HG03025 (cell line): ENCODE measurements around the gene RIGI.
"Not testable (repeated sequence)": the region's sequence is repeated elsewhere in the genome, so short reads cannot be mapped to it uniquely, and the experiment has no call there.

ENCODE experiments used
- ATAC-seq: cut with Tn5 transposase; IDR thresholded peaks from one replicate; pipeline ENCODE4 v1.9.1; 2021; ENCODE audit warnings: mild to moderate bottlenecking, moderate library complexity; ENCODE audit not compliant: unreplicated experiment, low FRiP score

Gene RIGI

GRCh38 chr9:32526041-32526706 lies at the start of gene RIGI:
Gene RIGI, minus strand, starts transcription at chr9:32526196. Its CDS starts 30 bp downstream, at chr9:32526166.
- peak; percentile 72 for ATAC-seq

GRCh38 chr9:32574858-32575257 lies 48.9 kb upstream of the RIGI start:
- ATAC-seq = no peak

- no peak for ATAC-seq
These were observed 47.8 kb upstream of the RIGI start for GRCh38 chr9:32573821-32574220.

GRCh38 chr9:32572900-32573523 lies 47.0 kb upstream of the RIGI start, which contains the start of gene NDUFB6:
Gene NDUFB6, minus strand, starts transcription at chr9:32573159. Its CDS starts 99 bp downstream, at chr9:32573060.
- peak; percentile 73 for ATAC-seq

- ATAC-seq = peak; percentile 92
These were observed 46.2 kb upstream of the RIGI start for GRCh38 chr9:32571969-32572899.

- ATAC-seq = no peak
These were observed 44.3 kb upstream of the RIGI start for GRCh38 chr9:32570262-32570661.

- no peak for ATAC-seq
These were observed 40.8 kb upstream of the RIGI start for GRCh38 chr9:32566770-32567169.

- ATAC-seq = no peak
These were observed 40.0 kb upstream of the RIGI start for GRCh38 chr9:32565967-32566366.

- ATAC-seq = no peak
These were observed 32.5 kb upstream of the RIGI start for GRCh38 chr9:32558408-32558934.

- no peak for ATAC-seq
These were observed 28.6 kb upstream of the RIGI start for GRCh38 chr9:32554591-32554990.

GRCh38 chr9:32554107-32554506 lies 28.1 kb upstream of the RIGI start:
- ATAC-seq = no peak

GRCh38 chr9:32552172-32552872 lies 26.3 kb upstream of the RIGI start, which contains the start of the genes SMIM27 and TOPORS:
Gene SMIM27, plus strand, starts transcription at chr9:32552327. Its CDS starts 108 bp downstream, at chr9:32552435.
Gene TOPORS, minus strand, starts transcription at chr9:32552586. Its CDS starts 150 bp downstream, at chr9:32552436.
- ATAC-seq = peak; percentile 69

- ATAC-seq = peak; percentile 2
These were observed 25.5 kb upstream of the RIGI start for GRCh38 chr9:32551276-32552051.

GRCh38 chr9:32550562-32551275 lies 24.7 kb upstream of the RIGI start:
- ATAC-seq = peak; percentile 65

- ATAC-seq = no peak
These were observed 24.2 kb upstream of the RIGI start for GRCh38 chr9:32550150-32550561.

GRCh38 chr9:32548213-32548612 lies 22.2 kb upstream of the RIGI start:
- not testable (repeated sequence) for ATAC-seq

- no peak for ATAC-seq
These were observed 19.9 kb upstream of the RIGI start for GRCh38 chr9:32545884-32546283.

GRCh38 chr9:32543047-32543446 lies 17.1 kb upstream of the RIGI start:
- no peak for ATAC-seq

GRCh38 chr9:32533816-32534215 lies 7.8 kb upstream of the RIGI start:
- ATAC-seq = no peak
